IMR-90 (cell line): ENCODE results near the gene FOXO1. TPM values are rescaled to one million over a fixed set of nuclear protein-coding genes. Genes with fewer than 3 reads are reported as not detected.

Experiments used
- ATAC-seq: fragments of 200-7000 bp; cut with Tn5 transposase; 2 replicates; pipeline ENCODE4 v1.9.1; 2020; ENCODE audit warnings: low read depth, mild to moderate bottlenecking, moderate library complexity
- BruUV-seq: library from RNA; stranded (reverse); fragments of 400-500 nt; replicated peaks from 2 replicates; lab custom pipeline; 2021; lab: Mats Ljungman, UMichigan
- CTCF ChIA-PET: fragments of 300-600 bp; formaldehyde crosslinking; extraction: SDS; loops from one replicate; lab custom pipeline; 2021; ENCODE audit warnings: antibody characterized with exemption; lab: Yijun Ruan, JAX
- POLR2A ChIA-PET: fragments of 300-600 bp; sonication (Branson Sonifier 250); formaldehyde crosslinking; loops from one replicate; lab custom pipeline; 2022; ENCODE audit warnings: antibody characterized with exemption; ENCODE audit not compliant: unreplicated experiment; lab: Charles Lee
- DNase-seq: peaks from one replicate; pipeline ENCODE4 v3.0.0; 2013
- H2AFZ ChIP-seq: replicated peaks from 2 replicates; pipeline ENCODE3; 2013; ENCODE audit warnings: low read length, mild to moderate bottlenecking; ENCODE audit not compliant: poor library complexity
- H2AK5ac ChIP-seq: 2 replicates; pipeline ENCODE4 v1.6.1; 2013; ENCODE audit warnings: low read depth, low read length, inconsistent platforms
- H2AK9ac ChIP-seq: replicated peaks from 2 replicates; pipeline ENCODE3; 2013; ENCODE audit warnings: mild to moderate bottlenecking, low read depth, low read length, moderate library complexity; ENCODE audit not compliant: poor library complexity
- H2BK120ac ChIP-seq: 2 replicates; pipeline ENCODE4 v1.6.1; 2013; ENCODE audit warnings: low read depth, low read length, inconsistent platforms
- H2BK15ac ChIP-seq: 3 replicates; pipeline ENCODE4 v1.6.1; 2013; ENCODE audit warnings: low read depth, low read length, inconsistent platforms
- H2BK20ac ChIP-seq: 2 replicates; pipeline ENCODE4 v1.6.1; 2013; ENCODE audit warnings: low read depth, mild to moderate bottlenecking, inconsistent platforms, low read length, moderate library complexity
- H2BK5ac ChIP-seq: 2 replicates; pipeline ENCODE4 v1.6.1; 2013; ENCODE audit warnings: mild to moderate bottlenecking, low read depth, low read length, inconsistent platforms; ENCODE audit not compliant: poor library complexity, severe bottlenecking
- H3K14ac ChIP-seq: replicated peaks from 2 replicates; pipeline ENCODE4 v1.6.1; 2013; ENCODE audit warnings: low read depth, low read length, inconsistent platforms
- H3K18ac ChIP-seq: 2 replicates; pipeline ENCODE4 v1.6.1; 2013; ENCODE audit warnings: low read depth, low read length, control low read depth
- H3K23ac ChIP-seq: 2 replicates; pipeline ENCODE4 v1.6.1; 2013; ENCODE audit warnings: low read depth, low read length, inconsistent platforms
- H3K27ac ChIP-seq: 2 replicates; pipeline ENCODE4 v1.5.1; 2013; ENCODE audit warnings: mild to moderate bottlenecking, control low read depth, low read length; ENCODE audit not compliant: insufficient read depth
- H3K27me3 ChIP-seq: 2 replicates; pipeline ENCODE4 v1.6.1; 2013; ENCODE audit warnings: low read length; ENCODE audit not compliant: control insufficient read depth, insufficient read depth
- H3K36me3 ChIP-seq: 2 replicates; pipeline ENCODE4 v1.6.1; 2013; ENCODE audit warnings: low read length, mixed read lengths; ENCODE audit not compliant: control insufficient read depth, insufficient read depth
- H3K4ac ChIP-seq: 2 replicates; pipeline ENCODE4 v1.6.1; 2013; ENCODE audit warnings: low read depth, low read length, inconsistent platforms
- H3K4me1 ChIP-seq: 2 replicates; pipeline ENCODE4 v1.6.1; 2013; ENCODE audit warnings: low read length, mixed read lengths; ENCODE audit not compliant: control insufficient read depth, insufficient read depth
- H3K4me2 ChIP-seq: 2 replicates; pipeline ENCODE4 v1.6.1; 2013; ENCODE audit warnings: low read depth, mild to moderate bottlenecking, control low read depth, low read length, moderate library complexity
- H3K4me3 ChIP-seq: 2 replicates; pipeline ENCODE4 v1.5.1; 2013; ENCODE audit warnings: low read depth, mild to moderate bottlenecking, control low read depth, low read length, moderate library complexity; ENCODE audit not compliant: insufficient read depth
- H3K56ac ChIP-seq: 2 replicates; pipeline ENCODE4 v1.6.1; 2013; ENCODE audit warnings: low read length, inconsistent platforms; ENCODE audit not compliant: insufficient read depth; ENCODE audit errors: extremely low read depth
- H3K79me1 ChIP-seq, 2 experiments: 2 replicates each; pipeline ENCODE4 v1.6.1; 2013; ENCODE audit warnings: low read length in 2 of 2, inconsistent platforms in 1 of 2, low read depth in 1 of 2
- H3K9ac ChIP-seq: 2 replicates; pipeline ENCODE4 v1.6.1; 2013; ENCODE audit warnings: low read depth, low read length, control low read depth
- H3K9me1 ChIP-seq: 2 replicates; pipeline ENCODE4 v1.6.1; 2013; ENCODE audit warnings: low read length, inconsistent platforms; ENCODE audit not compliant: insufficient read depth
- H3K9me3 ChIP-seq: 2 replicates; pipeline ENCODE4 v1.6.1; 2013; ENCODE audit warnings: low read length; ENCODE audit not compliant: control insufficient read depth, insufficient read depth
- H4K20me1 ChIP-seq: 2 replicates; pipeline ENCODE4 v1.6.1; 2013; ENCODE audit warnings: low read length, inconsistent platforms; ENCODE audit not compliant: insufficient read depth
- H4K5ac ChIP-seq: 2 replicates; pipeline ENCODE4 v1.6.1; 2013; ENCODE audit warnings: mild to moderate bottlenecking, low read depth, low read length, control low read depth
- H4K8ac ChIP-seq, 2 experiments: 2 replicates each; pipeline ENCODE4 v1.6.1; 2013; ENCODE audit warnings: low read depth in 2 of 2, low read length in 2 of 2, control low read depth in 1 of 2, inconsistent platforms in 1 of 2
- H4K91ac ChIP-seq: 2 replicates; pipeline ENCODE4 v1.6.1; 2013; ENCODE audit warnings: low read depth, low read length, inconsistent platforms; ENCODE audit not compliant: insufficient read depth
- BHLHE40 ChIP-seq: fragments of 150-350 bp; IDR thresholded peaks from 2 replicates; pipeline ENCODE4 v1.6.1; 2016; ENCODE audit warnings: mild to moderate bottlenecking, low read depth, low read length
- CEBPB ChIP-seq: IDR thresholded peaks from 2 replicates; pipeline ENCODE4 v1.6.1; 2012; ENCODE audit warnings: low read depth, low read length, improper control_type of control experiment
- CHD1 ChIP-seq: IDR thresholded peaks from 2 replicates; pipeline ENCODE4 v1.6.1; 2012; ENCODE audit warnings: low read depth, low read length, improper control_type of control experiment
- FOS ChIP-seq: fragments of 150-350 bp; IDR thresholded peaks from 2 replicates; pipeline ENCODE4 v1.6.1; 2016; ENCODE audit warnings: low read depth, low read length
- MAFK ChIP-seq: IDR thresholded peaks from 2 replicates; pipeline ENCODE4 v1.6.1; 2012; ENCODE audit warnings: low read depth, low read length, improper control_type of control experiment
- MAZ ChIP-seq: IDR thresholded peaks from 2 replicates; pipeline ENCODE4 v1.6.1; 2012; ENCODE audit warnings: low read depth, mild to moderate bottlenecking, low read length, improper control_type of control experiment, moderate library complexity, borderline replicate concordance
- NFE2L2 ChIP-seq: fragments of 150-350 bp; IDR thresholded peaks from 2 replicates; pipeline ENCODE4 v1.6.1; 2016; ENCODE audit warnings: low read depth, mild to moderate bottlenecking, low read length
- POLR2A ChIP-seq: IDR thresholded peaks from 2 replicates; pipeline ENCODE4 v1.6.1; 2012; ENCODE audit warnings: mild to moderate bottlenecking, low read depth, low read length
- RAD21 ChIP-seq: IDR thresholded peaks from 2 replicates; pipeline ENCODE4 v1.6.1; 2012; ENCODE audit warnings: low read length, improper control_type of control experiment
- RCOR1 ChIP-seq: IDR thresholded peaks from 2 replicates; pipeline ENCODE4 v1.6.1; 2012; ENCODE audit warnings: mild to moderate bottlenecking, low read length, improper control_type of control experiment; ENCODE audit not compliant: insufficient replicate concordance
- RFX5 ChIP-seq: IDR thresholded peaks from 2 replicates; pipeline ENCODE4 v1.8.0; 2012; ENCODE audit warnings: low read depth, mild to moderate bottlenecking, low read length, moderate library complexity
- SMC3 ChIP-seq: fragments of 150-350 bp; IDR thresholded peaks from 2 replicates; pipeline ENCODE4 v1.6.1; 2016; ENCODE audit warnings: low read depth, mild to moderate bottlenecking, antibody characterized with exemption, low read length, moderate library complexity
- WGBS, 2 experiments: methylation state at CpG; one replicate each; pipeline versions ENCODE4 v1.1.5 to v1.1.7; 2013; ENCODE audit warnings: missing lambda C conversion rate in 2 of 2; ENCODE audit not compliant: insufficient read length in 1 of 2; ENCODE audit errors: extremely low coverage in 2 of 2; 5-methylcytosine and 5-hydroxymethylcytosine counted together
- dilution Hi-C: fragments of 300-500 bp; cut with HindIII; formaldehyde crosslinking; loops from one replicate; pipeline ENCODE4 v1.14.3; 2018; ENCODE audit warnings: low sequenced_read_pairs; ENCODE audit not compliant: unreplicated experiment
- in situ Hi-C: fragments of 300-500 bp; cut with MboI; formaldehyde crosslinking; loops from 3 replicates; pipeline ENCODE4 v1.14.3; 2019; ENCODE audit warnings: low sequenced_read_pairs, inconsistent platforms, mixed read lengths
- intact Hi-C: fragments of 100-400 bp; cut with micrococcal nuclease; formaldehyde crosslinking; loops from 2 replicates; pipeline ENCODE4 v1.10.0; 2022
- polyA plus RNA-seq, 3 experiments: library from polyadenylated mRNA; depleted of rRNA; stranded (reverse); fragments of >200 nt; gene quantifications; 2 replicates each; pipeline ENCODE4 v1.2.3, GENCODE V29; 2012; ENCODE audit warnings: low replicate concordance in 1 of 3
- total RNA-seq: library from RNA; depleted of rRNA; stranded (reverse); fragments of >200 nt; gene quantifications from 2 replicates; pipeline ENCODE4 v1.2.3, GENCODE V29; 2012
- TF ChIP-seq, protein P1 (sequence below): conservative IDR thresholded peaks from 2 replicates; pipeline ENCODE4 v1.5.1; 2012; ENCODE audit warnings: mild to moderate bottlenecking, low read depth, low read length, improper control_type of control experiment
- TF ChIP-seq, protein P2 (sequence below): fragments of 150-350 bp; IDR thresholded peaks from 2 replicates; pipeline ENCODE4 v1.6.1; 2017; ENCODE audit warnings: mild to moderate bottlenecking, antibody characterized with exemption, low read length, low read depth
- TF ChIP-seq, protein P3 (sequence below): fragments of 150-350 bp; IDR thresholded peaks from 2 replicates; pipeline ENCODE4 v1.6.1; 2016; ENCODE audit warnings: low read depth, mild to moderate bottlenecking, low read length, moderate library complexity, borderline replicate concordance

FOXO1 gene
- total and polyA plus RNA-seq, 2 of the 4 experiments (the other 2 are of a cell fraction), result 0.12 to 0.18 TPM

GRCh38 chr13:40613914-40614313 is 52.5 kb downstream of the FOXO1 start:
- no peaks in the 10 kb centered on the region; the same call in 1 of the 2 replicates for H3K27me3 ChIP-seq
- TF ChIP-seq SMC3 (no peak), CEBPB (no peak), NFE2L2 (no peak), BHLHE40 (no peak), MAFK (no peak), POLR2A (no peak), FOS (no peak), RCOR1 (no peak), RFX5 (no peak), CHD1 (no peak), RAD21 (no peak), MAZ (no peak)
- TF ChIP-seq, protein P1, sequence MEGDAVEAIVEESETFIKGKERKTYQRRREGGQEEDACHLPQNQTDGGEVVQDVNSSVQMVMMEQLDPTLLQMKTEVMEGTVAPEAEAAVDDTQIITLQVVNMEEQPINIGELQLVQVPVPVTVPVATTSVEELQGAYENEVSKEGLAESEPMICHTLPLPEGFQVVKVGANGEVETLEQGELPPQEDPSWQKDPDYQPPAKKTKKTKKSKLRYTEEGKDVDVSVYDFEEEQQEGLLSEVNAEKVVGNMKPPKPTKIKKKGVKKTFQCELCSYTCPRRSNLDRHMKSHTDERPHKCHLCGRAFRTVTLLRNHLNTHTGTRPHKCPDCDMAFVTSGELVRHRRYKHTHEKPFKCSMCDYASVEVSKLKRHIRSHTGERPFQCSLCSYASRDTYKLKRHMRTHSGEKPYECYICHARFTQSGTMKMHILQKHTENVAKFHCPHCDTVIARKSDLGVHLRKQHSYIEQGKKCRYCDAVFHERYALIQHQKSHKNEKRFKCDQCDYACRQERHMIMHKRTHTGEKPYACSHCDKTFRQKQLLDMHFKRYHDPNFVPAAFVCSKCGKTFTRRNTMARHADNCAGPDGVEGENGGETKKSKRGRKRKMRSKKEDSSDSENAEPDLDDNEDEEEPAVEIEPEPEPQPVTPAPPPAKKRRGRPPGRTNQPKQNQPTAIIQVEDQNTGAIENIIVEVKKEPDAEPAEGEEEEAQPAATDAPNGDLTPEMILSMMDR, result no peak
- TF ChIP-seq, protein P2, sequence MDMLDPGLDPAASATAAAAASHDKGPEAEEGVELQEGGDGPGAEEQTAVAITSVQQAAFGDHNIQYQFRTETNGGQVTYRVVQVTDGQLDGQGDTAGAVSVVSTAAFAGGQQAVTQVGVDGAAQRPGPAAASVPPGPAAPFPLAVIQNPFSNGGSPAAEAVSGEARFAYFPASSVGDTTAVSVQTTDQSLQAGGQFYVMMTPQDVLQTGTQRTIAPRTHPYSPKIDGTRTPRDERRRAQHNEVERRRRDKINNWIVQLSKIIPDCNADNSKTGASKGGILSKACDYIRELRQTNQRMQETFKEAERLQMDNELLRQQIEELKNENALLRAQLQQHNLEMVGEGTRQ, result no peak
- TF ChIP-seq, protein P3, sequence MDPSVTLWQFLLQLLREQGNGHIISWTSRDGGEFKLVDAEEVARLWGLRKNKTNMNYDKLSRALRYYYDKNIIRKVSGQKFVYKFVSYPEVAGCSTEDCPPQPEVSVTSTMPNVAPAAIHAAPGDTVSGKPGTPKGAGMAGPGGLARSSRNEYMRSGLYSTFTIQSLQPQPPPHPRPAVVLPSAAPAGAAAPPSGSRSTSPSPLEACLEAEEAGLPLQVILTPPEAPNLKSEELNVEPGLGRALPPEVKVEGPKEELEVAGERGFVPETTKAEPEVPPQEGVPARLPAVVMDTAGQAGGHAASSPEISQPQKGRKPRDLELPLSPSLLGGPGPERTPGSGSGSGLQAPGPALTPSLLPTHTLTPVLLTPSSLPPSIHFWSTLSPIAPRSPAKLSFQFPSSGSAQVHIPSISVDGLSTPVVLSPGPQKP, result no peak
- H4K91ac ChIP-seq, result no peak overlapping the region
- H3K18ac ChIP-seq, result no peak overlapping the region
- no peak overlapping the region for H3K14ac ChIP-seq
- H3K4me3 ChIP-seq, result no peak overlapping the region
- H4K5ac ChIP-seq, result no peak overlapping the region
- no peak overlapping the region for H3K56ac ChIP-seq
- POLR2A ChIA-PET, result no interaction called here
- no peak overlapping the region for H3K4ac ChIP-seq
- intact Hi-C loops (no loop called here), in situ Hi-C loops (no loop called here), dilution Hi-C loops (no loop called here)
- no peak overlapping the region for H2AFZ ChIP-seq
- no peaks in the 10 kb centered on the region for H3K9me3 ChIP-seq
- ATAC-seq (no peak), DNase-seq (no peak)
- no peaks in the 10 kb centered on the region for H3K4me1 ChIP-seq
- no peak overlapping the region for H2AK9ac ChIP-seq
- no peaks in the 10 kb centered on the region for H4K20me1 ChIP-seq
- no peak overlapping the region for H2BK20ac ChIP-seq
- H2AK5ac ChIP-seq, result no peak overlapping the region
- no peak overlapping the region for H2BK5ac ChIP-seq
- H3K9ac ChIP-seq, result no peak overlapping the region
- CTCF ChIA-PET, result no interaction called here
- no peak overlapping the region for H3K4me2 ChIP-seq
- H2BK120ac ChIP-seq, result no peak overlapping the region
- no peak overlapping the region for H4K8ac ChIP-seq
- H3K23ac ChIP-seq, result no peak overlapping the region
- no peaks in the 10 kb centered on the region for H3K9me1 ChIP-seq
- H2BK15ac ChIP-seq, result no peak overlapping the region
- no peaks in the 10 kb centered on the region for H3K79me1 ChIP-seq
- H3K27ac ChIP-seq, result no peak overlapping the region
- no TSS peak for BruUV-seq
- no peaks in the 10 kb centered on the region for H3K36me3 ChIP-seq
- WGBS, 2 experiments, result 70% methylated on average over 2 of the region's 4 CpGs; no CpG with 5 or more reads in 1 of the 2 experiments
